ENCODE data around the gene MATN3. TPM values are rescaled to one million over a fixed set of nuclear protein-coding genes. Genes with fewer than 3 reads are reported as not detected.
A peak's percentile ranks its signal among the peaks of the same experiment; 100 is the strongest.

The MATN3 gene
- total and polyA plus RNA-seq, 9 of the 15 experiments (the other 6 are each of a cell fraction or from before 2014, with no cell fraction given) = not detected

- 0 out of 2 replicates have a peak, but pooled peaks have one; percentile 26 for TF ChIP-seq FOSL1 (tag; conservative IDR thresholded peaks at IDR 0.05)
- peak in 1 of 2 experiments; percentile 63; a peak in 3 of 4 replicates for TF ChIP-seq KDM1A (IDR thresholded peaks at IDR 0.05)
- no peak for TF ChIP-seq MCM7 (IDR thresholded peaks at IDR 0.05)
- FAIRE-seq (no peak), ATAC-seq (no peak), DNase-seq (ENCODE audit: extremely low read depth in 1 of 4, low spot score in 3 of 4) (no peak)
- Histone ChIP-seq H4K20me1 (replicated peaks; ENCODE audit: control insufficient read depth, insufficient read depth, low read length) (no peaks in the 10 kb centered on the region), H3K27me3 (ENCODE audit: control insufficient read depth in 2 of 2, insufficient read depth in 2 of 2, low read length in 2 of 2) (no peaks in the 10 kb centered on the region; a peak in 1 of 5 replicates), H3K4me1 (replicated peaks in 1 of 2; ENCODE audit: control insufficient read depth in 2 of 2, insufficient read depth in 2 of 2, low read length in 2 of 2) (peaks cover 0 to 9% of the 10 kb centered on the region in 2 experiments; a peak in 2 of 5 replicates), H3K36me3 (ENCODE audit: control insufficient read depth, insufficient read depth, low read length) (peaks cover 4% of the 10 kb centered on the region; the same call in 2 of the 3 replicates), H3K9me3 (replicated peaks; ENCODE audit: control insufficient read depth, insufficient read depth, low read depth, low read length) (no peaks in the 10 kb centered on the region), H3K9ac (ENCODE audit: insufficient read depth in 1 of 2, low read depth in 2 of 2, low read length in 2 of 2) (no peak overlapping the region), H3K79me2 (ENCODE audit: control insufficient read depth, insufficient read depth, low read length) (peaks cover 11% of the 10 kb centered on the region; the same call in 1 of the 3 replicates), H3K4me2 (ENCODE audit: insufficient read depth, low read length) (peak overlapping the region; percentile 88; the same call in 1 of the 2 replicates), H3K9me1 (ENCODE audit: control insufficient read depth, insufficient read depth, low read length) (no peaks in the 10 kb centered on the region), H3K4me3 (0 out of 2 replicates have a peak overlapping the region, but pooled peaks have one; percentile 74), H2AFZ (ENCODE audit: low read depth, low read length) (no peak overlapping the region), H3K27ac (ENCODE audit: extremely low read depth, low read depth, low read length) (no peak overlapping the region)
- intact Hi-C loops (cut with micrococcal nuclease) = no loop called here
- BruUV-seq (replicated peaks) = no TSS peak
- in situ Hi-C loops (cut with MboI) = no loop called here
- ChIA-PET POLR2A (no interaction called here), CTCF (ENCODE audit: low intra/inter-chr PET ratio) (no interaction called here)
- WGBS (ENCODE audit: insufficient coverage, low coverage, missing lambda C conversion rate) = 29% methylated on average over 2 of the region's 2 CpGs
Observed at GRCh38 chr2:19988600-19988999, 23.9 kb downstream of the MATN3 start.

GRCh38 chr2:19987936-19988335 is 24.5 kb downstream of the MATN3 start:
- no TSS peak for BruUV-seq (replicated peaks)
- ChIA-PET POLR2A (no interaction called here), CTCF (ENCODE audit: low intra/inter-chr PET ratio) (no interaction called here)
- Histone ChIP-seq H3K9me1 (ENCODE audit: control insufficient read depth, insufficient read depth, low read length) (no peaks in the 10 kb centered on the region), H3K9me3 (replicated peaks; ENCODE audit: control insufficient read depth, insufficient read depth, low read depth, low read length) (no peaks in the 10 kb centered on the region), H2AFZ (ENCODE audit: low read depth, low read length) (no peak overlapping the region), H3K79me2 (ENCODE audit: control insufficient read depth, insufficient read depth, low read length) (peaks cover 11% of the 10 kb centered on the region; the same call in 1 of the 3 replicates), H4K20me1 (replicated peaks; ENCODE audit: control insufficient read depth, insufficient read depth, low read length) (no peaks in the 10 kb centered on the region), H3K4me1 (replicated peaks in 1 of 2; ENCODE audit: control insufficient read depth in 2 of 2, insufficient read depth in 2 of 2, low read length in 2 of 2) (peaks cover 0 to 9% of the 10 kb centered on the region in 2 experiments; a peak in 2 of 5 replicates), H3K27ac (ENCODE audit: extremely low read depth, low read depth, low read length) (no peak overlapping the region), H3K9ac (ENCODE audit: insufficient read depth in 1 of 2, low read depth in 2 of 2, low read length in 2 of 2) (no peak overlapping the region), H3K27me3 (ENCODE audit: control insufficient read depth in 2 of 2, insufficient read depth in 2 of 2, low read length in 2 of 2) (no peaks in the 10 kb centered on the region; a peak in 1 of 5 replicates), H3K4me3 (no peak overlapping the region), H3K4me2 (ENCODE audit: insufficient read depth, low read length) (no peak overlapping the region), H3K36me3 (ENCODE audit: control insufficient read depth, insufficient read depth, low read length) (peaks cover 4% of the 10 kb centered on the region; the same call in 2 of the 3 replicates)
- intact Hi-C loops (cut with micrococcal nuclease) (no loop called here), in situ Hi-C loops (cut with MboI) (no loop called here)
- ATAC-seq = no peak
- FAIRE-seq = no peak
- DNase-seq (ENCODE audit: extremely low read depth in 1 of 4, low spot score in 3 of 4) = no peak
- 60% methylated on average over 5 of the region's 5 CpGs for WGBS (ENCODE audit: insufficient coverage, low coverage, missing lambda C conversion rate)
- no peak for TF ChIP-seq RBM22 (IDR thresholded peaks at IDR 0.05; ENCODE audit: low read depth, low read length, poor library complexity, severe bottlenecking)
- no peak for TF ChIP-seq TARDBP (IDR thresholded peaks at IDR 0.05)
- no peak for TF ChIP-seq ZNF699 (CRISPR knock-in tag; IDR thresholded peaks at IDR 0.05; ENCODE audit: insufficient replicate concordance)
- TF ChIP-seq GABPA (tag; conservative IDR thresholded peaks at IDR 0.05; ENCODE audit: low read depth) = no peak
- TF ChIP-seq TFAP4 (CRISPR knock-in tag; IDR thresholded peaks at IDR 0.05; ENCODE audit: borderline replicate concordance) = no peak
- TF ChIP-seq MYNN (IDR thresholded peaks at IDR 0.05) = no peak
- no peak for TF ChIP-seq MYNN (CRISPR knock-in tag; IDR thresholded peaks at IDR 0.05)
- TF ChIP-seq ATF6 (CRISPR knock-in tag; IDR thresholded peaks at IDR 0.05) = no peak
- TF ChIP-seq ZBTB33 (CRISPR knock-in tag; IDR thresholded peaks at IDR 0.05) = no peak

Measured in K562 (cell line).